Measurements from ENCODE around the gene BCAS3.

BCAS3 gene

GRCh38 chr17:61333136-61333535, 655.5 kb downstream of the BCAS3 start:
- H3K27me3 Mint-ChIP-seq: no peaks in the 10 kb centered on the region
- H3K9me3 Mint-ChIP-seq: no peaks in the 10 kb centered on the region
- H3K4me3 Mint-ChIP-seq: no peak overlapping the region
- no peaks in the 10 kb centered on the region for H3K4me1 Mint-ChIP-seq
- H3K27ac Mint-ChIP-seq (ENCODE audit: low read depth): no peak overlapping the region
- no peak for ATAC-seq (replicated peaks; ENCODE audit: extremely low read depth, poor library complexity, severe bottlenecking)
- DNase-seq (ENCODE audit: low spot score in 2 of 2): no peak
- H3K36me3 Mint-ChIP-seq (ENCODE audit: insufficient read depth): peaks cover 3% of the 10 kb centered on the region

- Mint-ChIP-seq H3K36me3 (ENCODE audit: insufficient read depth) (peaks cover 3% of the 10 kb centered on the region), H3K9me3 (no peaks in the 10 kb centered on the region), H3K4me1 (no peaks in the 10 kb centered on the region), H3K27ac (ENCODE audit: low read depth) (no peak overlapping the region), H3K27me3 (no peaks in the 10 kb centered on the region), H3K4me3 (no peak overlapping the region)
- DNase-seq (ENCODE audit: low spot score in 2 of 2): no peak
- ATAC-seq (replicated peaks; ENCODE audit: extremely low read depth, poor library complexity, severe bottlenecking): no peak
Observed at GRCh38 chr17:61334673-61335072, 657.0 kb downstream of the BCAS3 start.

DNA sequence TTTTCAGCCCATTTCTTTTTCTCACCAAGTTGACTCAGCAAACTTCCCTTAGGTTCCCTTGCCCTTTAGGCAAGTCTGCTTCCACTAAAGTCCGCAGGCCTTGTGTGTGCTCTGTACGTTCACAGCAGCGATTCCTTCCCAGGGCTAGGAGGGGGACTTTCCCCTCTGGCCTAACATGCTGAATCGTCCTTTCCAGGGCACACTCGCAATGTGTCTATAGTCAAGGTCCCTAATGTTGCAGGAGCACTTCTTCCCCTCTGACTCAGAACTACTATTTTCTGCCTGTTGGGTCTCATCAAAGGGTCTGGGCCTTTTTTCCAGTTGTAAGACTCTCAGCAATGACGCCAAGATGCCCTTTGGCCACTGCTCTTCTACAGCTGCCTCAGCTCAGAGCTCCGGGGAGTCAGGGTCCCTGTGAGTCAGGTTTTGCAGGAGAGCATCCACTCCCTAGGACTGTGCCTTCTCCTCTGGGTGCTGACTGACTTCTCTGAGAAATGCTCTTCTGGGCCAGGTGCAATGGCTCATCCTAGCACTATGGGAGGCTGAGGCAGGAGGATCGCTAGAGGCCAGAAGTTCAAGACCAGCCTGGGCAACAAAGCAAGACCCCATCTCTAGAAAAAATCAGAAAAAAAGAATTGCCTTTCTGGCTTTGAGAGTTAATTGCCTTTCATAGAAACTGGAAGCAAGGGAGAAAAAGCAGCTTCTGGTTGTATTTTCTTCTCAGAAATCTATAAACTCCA, 657.6 kb downstream of the BCAS3 start:
- no peaks in the 10 kb centered on the region for H3K4me1 Mint-ChIP-seq
- H3K27me3 Mint-ChIP-seq: no peaks in the 10 kb centered on the region
- ATAC-seq (replicated peaks; ENCODE audit: extremely low read depth, poor library complexity, severe bottlenecking): no peak
- H3K27ac Mint-ChIP-seq (ENCODE audit: low read depth): no peak overlapping the region
- peaks cover 3% of the 10 kb centered on the region for H3K36me3 Mint-ChIP-seq (ENCODE audit: insufficient read depth)
- H3K9me3 Mint-ChIP-seq: no peaks in the 10 kb centered on the region
- no peak for DNase-seq (ENCODE audit: low spot score in 2 of 2)
- H3K4me3 Mint-ChIP-seq: no peak overlapping the region

DNA sequence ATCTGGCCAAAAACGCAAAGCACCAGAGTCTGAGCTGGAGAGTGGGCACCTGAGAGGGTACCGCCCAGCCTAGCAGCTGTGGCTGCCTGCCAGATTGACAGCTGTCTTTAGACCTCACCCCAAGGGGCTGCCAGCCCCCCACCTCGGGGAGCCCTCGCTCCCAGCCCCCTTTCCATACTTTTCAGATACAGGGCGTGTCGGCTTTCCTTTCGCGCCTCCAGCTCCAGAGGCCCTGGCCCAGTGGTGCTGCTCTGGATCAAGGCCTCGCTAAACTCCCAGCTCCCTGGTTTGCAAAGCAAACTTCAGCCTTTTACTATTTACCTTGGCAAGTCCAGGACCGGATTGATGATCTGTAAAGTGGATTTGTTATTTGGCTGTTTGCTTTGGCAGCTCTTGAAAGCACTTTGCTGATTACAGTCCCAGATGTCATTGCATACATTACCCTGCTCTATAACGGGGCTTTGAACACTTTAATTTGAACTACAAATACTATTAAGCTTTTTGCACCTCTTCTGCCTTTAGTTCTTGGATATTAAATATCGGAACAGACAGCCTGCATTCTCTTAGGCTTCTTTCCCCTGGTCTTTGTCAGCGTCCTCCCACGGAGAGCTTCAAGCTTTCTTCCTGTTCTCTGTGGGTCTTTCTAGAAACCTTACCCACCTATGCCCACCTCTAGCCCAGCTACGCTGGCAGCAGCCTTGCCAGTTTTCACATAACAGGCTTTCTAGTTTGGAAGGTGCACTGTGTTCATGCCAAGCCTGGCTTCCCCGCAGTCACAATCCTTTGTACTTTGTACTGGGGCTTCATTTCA, 658.4 kb downstream of the BCAS3 start:
- Mint-ChIP-seq H3K4me1 (no peaks in the 10 kb centered on the region), H3K4me3 (no peak overlapping the region), H3K27ac (ENCODE audit: low read depth) (no peak overlapping the region), H3K27me3 (no peaks in the 10 kb centered on the region), H3K9me3 (no peaks in the 10 kb centered on the region), H3K36me3 (ENCODE audit: insufficient read depth) (peaks cover 3% of the 10 kb centered on the region)
- ATAC-seq (replicated peaks; ENCODE audit: extremely low read depth, poor library complexity, severe bottlenecking) (no peak), DNase-seq (ENCODE audit: low spot score in 2 of 2) (no peak)

DNA sequence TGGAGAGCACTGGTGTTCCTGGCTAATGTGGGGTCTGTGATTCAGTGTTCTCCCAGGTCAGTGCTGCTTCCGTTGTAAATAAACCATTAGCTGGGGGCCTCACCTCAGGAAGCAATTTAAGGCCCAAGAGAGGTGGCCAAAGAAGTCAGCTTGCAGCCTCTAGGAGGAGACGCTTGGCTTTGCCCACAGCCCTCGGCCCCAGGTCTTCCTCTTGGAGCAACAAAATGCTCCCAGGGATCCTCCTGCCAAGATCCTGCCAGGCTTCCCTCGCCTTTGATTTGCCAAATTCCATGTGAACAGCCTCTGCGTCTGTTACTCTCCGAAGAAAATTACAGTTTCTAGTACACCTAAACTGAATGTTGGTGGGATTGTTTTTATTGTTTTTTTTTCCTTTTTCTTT, 659.6 kb downstream of the BCAS3 start:
- Mint-ChIP-seq H3K27ac (ENCODE audit: low read depth) (no peak overlapping the region), H3K36me3 (ENCODE audit: insufficient read depth) (peaks cover 3% of the 10 kb centered on the region), H3K9me3 (no peaks in the 10 kb centered on the region), H3K4me1 (no peaks in the 10 kb centered on the region), H3K27me3 (no peaks in the 10 kb centered on the region), H3K4me3 (no peak overlapping the region)
- ATAC-seq (replicated peaks; ENCODE audit: extremely low read depth, poor library complexity, severe bottlenecking): no peak
- DNase-seq (ENCODE audit: low spot score in 2 of 2): no peak

DNA sequence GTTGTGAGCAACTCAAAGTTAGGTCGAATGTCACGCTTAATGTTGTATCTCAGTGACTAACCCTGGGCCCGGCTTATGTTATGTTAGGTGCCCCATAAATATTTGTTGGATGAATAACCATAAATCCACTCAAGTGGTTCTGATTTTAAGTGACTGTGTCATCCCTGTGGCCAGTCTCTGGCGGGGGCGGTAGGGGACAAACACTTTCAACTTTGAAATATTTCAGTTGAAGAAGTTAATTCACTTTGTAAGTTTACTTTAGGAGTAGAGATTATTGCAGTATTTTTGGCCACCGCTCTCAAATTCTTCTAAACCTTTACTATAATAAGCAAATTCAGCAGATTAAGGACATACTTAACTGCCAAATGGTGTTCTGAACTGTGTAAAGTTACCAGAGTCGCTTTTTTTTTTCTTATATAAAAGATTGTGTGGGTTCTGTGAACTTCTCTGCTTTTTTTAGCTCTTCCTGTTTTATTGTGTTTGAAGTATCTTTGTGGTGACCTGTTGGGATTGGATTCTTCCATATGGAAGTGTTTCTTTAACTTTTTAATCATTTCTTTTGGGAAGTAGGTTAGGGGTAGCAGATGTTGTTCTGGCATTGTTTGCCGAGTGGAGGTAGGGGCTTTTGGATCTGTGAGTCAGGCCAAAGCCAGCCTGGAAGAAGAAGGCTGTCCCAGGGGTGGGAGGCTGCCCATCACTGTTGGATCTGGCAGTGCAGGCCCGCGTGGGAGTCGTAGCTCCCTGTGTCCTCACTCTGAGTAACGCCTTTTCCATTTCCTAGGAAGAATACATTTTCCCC, 660.5 kb downstream of the BCAS3 start:
- H3K4me1 Mint-ChIP-seq: no peaks in the 10 kb centered on the region
- H3K4me3 Mint-ChIP-seq: no peak overlapping the region
- peaks cover 3% of the 10 kb centered on the region for H3K36me3 Mint-ChIP-seq (ENCODE audit: insufficient read depth)
- no peaks in the 10 kb centered on the region for H3K27me3 Mint-ChIP-seq
- no peaks in the 10 kb centered on the region for H3K9me3 Mint-ChIP-seq
- DNase-seq (ENCODE audit: low spot score in 2 of 2) (no peak), ATAC-seq (replicated peaks; ENCODE audit: extremely low read depth, poor library complexity, severe bottlenecking) (no peak)
- no peak overlapping the region for H3K27ac Mint-ChIP-seq (ENCODE audit: low read depth)

DNA sequence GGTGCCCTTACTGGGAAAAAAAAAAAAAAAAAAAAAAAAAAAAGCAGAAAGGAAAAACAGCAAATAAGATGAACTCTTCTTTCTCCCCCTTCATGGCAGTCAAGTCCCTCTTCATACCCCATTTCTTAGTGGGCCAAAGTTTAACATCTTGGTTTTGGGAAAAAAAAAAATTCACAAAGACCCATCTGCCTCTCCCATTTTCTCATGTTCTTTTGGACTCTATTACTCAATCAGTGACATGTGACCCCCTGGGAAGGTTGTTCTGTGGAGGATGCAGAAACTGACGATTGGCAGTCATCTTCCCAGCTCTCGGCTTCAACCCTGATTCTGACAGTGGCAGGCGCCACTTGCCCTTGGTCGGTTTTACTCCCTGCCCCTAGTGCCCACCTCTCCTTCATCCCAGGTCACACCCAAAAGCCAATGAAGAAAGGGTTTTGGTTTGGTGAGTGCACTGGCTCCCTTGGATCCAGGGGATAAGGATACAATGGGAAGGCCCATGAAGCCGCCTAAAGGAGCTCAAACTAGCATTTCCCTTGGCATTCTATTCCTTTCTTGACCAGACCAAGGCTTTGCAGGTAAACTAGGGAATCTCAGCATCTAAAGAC, 661.3 kb downstream of the BCAS3 start:
- Mint-ChIP-seq H3K9me3 (no peaks in the 10 kb centered on the region), H3K4me1 (no peaks in the 10 kb centered on the region), H3K4me3 (no peak overlapping the region), H3K27ac (ENCODE audit: low read depth) (no peak overlapping the region), H3K36me3 (ENCODE audit: insufficient read depth) (peaks cover 3% of the 10 kb centered on the region), H3K27me3 (no peaks in the 10 kb centered on the region)
- no peak for DNase-seq (ENCODE audit: low spot score in 2 of 2)
- ATAC-seq (replicated peaks; ENCODE audit: extremely low read depth, poor library complexity, severe bottlenecking): no peak

DNA sequence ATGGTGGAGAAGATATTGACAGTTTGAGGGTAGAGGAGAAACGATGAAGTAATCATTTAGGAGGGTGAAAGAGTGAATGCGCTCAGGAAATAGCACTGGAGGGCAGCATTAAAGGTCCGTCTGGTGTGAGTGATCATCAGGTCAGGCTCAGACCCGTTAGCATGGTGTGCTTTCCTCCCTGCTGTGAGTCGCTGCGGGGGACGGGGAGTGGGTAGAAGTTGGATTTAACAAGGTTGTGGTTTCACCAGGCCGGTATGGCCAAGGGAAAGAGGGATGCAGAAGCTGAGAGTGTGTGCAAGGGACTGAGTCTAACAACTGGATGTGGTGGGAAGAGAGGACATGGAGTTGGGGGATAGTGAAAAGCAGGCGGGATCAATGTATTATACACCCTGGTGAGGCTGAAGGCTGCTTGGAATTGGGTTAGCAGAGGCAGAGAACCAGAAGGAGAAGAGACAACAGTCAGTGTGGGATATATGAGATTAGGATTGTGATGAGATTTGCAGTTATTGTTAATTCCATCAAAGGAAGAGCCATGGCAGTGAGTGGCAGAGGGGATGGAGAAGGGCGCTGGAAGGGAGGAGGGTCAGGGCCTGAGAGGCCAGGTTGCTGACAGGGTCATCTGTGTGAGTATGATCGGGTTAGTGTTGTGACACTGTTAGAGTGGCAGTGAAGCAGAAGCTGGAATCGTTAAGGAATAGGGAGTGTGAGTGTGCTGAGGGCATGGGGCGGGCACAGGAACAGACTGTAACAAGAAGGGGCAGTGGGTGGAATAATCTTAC, 663.0 kb downstream of the BCAS3 start:
- Mint-ChIP-seq H3K4me1 (no peaks in the 10 kb centered on the region), H3K4me3 (no peak overlapping the region), H3K9me3 (no peaks in the 10 kb centered on the region), H3K36me3 (ENCODE audit: insufficient read depth) (no peaks in the 10 kb centered on the region), H3K27ac (ENCODE audit: low read depth) (no peak overlapping the region), H3K27me3 (no peaks in the 10 kb centered on the region)
- ATAC-seq (replicated peaks; ENCODE audit: extremely low read depth, poor library complexity, severe bottlenecking) (no peak), DNase-seq (ENCODE audit: low spot score in 2 of 2) (no peak)

- H3K9me3 Mint-ChIP-seq: no peaks in the 10 kb centered on the region
- no peak for ATAC-seq (replicated peaks; ENCODE audit: extremely low read depth, poor library complexity, severe bottlenecking)
- H3K27ac Mint-ChIP-seq (ENCODE audit: low read depth): no peak overlapping the region
- H3K4me1 Mint-ChIP-seq: no peaks in the 10 kb centered on the region
- H3K27me3 Mint-ChIP-seq: no peaks in the 10 kb centered on the region
- no peaks in the 10 kb centered on the region for H3K36me3 Mint-ChIP-seq (ENCODE audit: insufficient read depth)
- no peak for DNase-seq (ENCODE audit: low spot score in 2 of 2)
- no peak overlapping the region for H3K4me3 Mint-ChIP-seq
Observed at GRCh38 chr17:61343576-61343975, 665.9 kb downstream of the BCAS3 start.

- Mint-ChIP-seq H3K27ac (ENCODE audit: low read depth) (no peak overlapping the region), H3K9me3 (no peaks in the 10 kb centered on the region), H3K36me3 (ENCODE audit: insufficient read depth) (no peaks in the 10 kb centered on the region), H3K4me1 (no peaks in the 10 kb centered on the region), H3K4me3 (no peak overlapping the region), H3K27me3 (no peaks in the 10 kb centered on the region)
- ATAC-seq (replicated peaks; ENCODE audit: extremely low read depth, poor library complexity, severe bottlenecking): no peak
- DNase-seq (ENCODE audit: low spot score in 2 of 2): no peak
Observed at GRCh38 chr17:61345061-61345460, 667.4 kb downstream of the BCAS3 start.

DNA sequence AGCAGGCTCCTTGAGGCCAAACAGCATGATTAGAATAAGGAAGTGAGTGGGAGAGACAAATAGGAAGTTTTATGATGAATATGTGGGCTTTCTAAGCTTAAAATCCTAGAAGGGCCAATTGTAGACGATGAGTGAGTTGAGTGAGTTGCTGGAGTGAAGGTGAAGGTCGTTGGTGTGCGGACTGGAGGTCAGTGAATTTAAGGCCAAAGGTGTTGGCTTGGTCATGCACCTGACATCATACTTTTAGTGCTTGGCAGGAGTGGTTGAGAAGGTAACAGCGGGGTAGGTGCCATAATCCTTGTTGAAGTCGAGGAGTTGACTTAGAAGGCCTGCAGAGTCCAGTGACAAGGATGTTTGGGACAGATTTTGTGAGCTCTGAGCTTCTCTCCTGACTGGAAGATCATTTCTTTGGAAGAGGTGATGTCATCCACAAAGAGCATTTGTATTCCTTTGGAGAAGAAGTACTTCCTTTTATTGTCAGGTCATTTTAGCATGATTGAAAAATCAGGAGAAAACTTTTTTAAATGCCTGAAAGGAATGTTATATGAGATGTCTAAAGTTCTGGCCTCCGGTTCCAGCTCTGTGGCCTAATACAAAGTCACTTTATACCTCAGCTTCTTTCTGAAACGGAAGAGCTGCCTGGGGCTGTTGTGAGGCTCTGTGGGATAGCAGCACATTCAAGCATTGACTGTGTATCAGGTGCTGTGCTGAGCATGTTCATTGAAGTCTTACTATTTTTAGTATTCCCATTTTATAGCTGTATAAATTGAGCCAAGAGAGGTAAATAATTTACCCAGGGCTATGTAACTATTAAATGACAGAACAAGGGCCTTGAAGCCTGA, 668.4 kb downstream of the BCAS3 start:
- Mint-ChIP-seq H3K27ac (ENCODE audit: low read depth) (no peak overlapping the region), H3K27me3 (no peaks in the 10 kb centered on the region), H3K36me3 (ENCODE audit: insufficient read depth) (no peaks in the 10 kb centered on the region), H3K9me3 (no peaks in the 10 kb centered on the region), H3K4me1 (no peaks in the 10 kb centered on the region), H3K4me3 (no peak overlapping the region)
- DNase-seq (ENCODE audit: low spot score in 2 of 2) (no peak), ATAC-seq (replicated peaks; ENCODE audit: extremely low read depth, poor library complexity, severe bottlenecking) (no peak)

Data from central memory CD8-positive, alpha-beta T cell (primary cell).